ENCODE data around the gene COL4A2. TPM values are rescaled to one million over a fixed set of nuclear protein-coding genes. Genes with fewer than 3 reads are reported as not detected.

COL4A2 gene
- total RNA-seq, 2 experiments from 2014 or later: not detected

DNA sequence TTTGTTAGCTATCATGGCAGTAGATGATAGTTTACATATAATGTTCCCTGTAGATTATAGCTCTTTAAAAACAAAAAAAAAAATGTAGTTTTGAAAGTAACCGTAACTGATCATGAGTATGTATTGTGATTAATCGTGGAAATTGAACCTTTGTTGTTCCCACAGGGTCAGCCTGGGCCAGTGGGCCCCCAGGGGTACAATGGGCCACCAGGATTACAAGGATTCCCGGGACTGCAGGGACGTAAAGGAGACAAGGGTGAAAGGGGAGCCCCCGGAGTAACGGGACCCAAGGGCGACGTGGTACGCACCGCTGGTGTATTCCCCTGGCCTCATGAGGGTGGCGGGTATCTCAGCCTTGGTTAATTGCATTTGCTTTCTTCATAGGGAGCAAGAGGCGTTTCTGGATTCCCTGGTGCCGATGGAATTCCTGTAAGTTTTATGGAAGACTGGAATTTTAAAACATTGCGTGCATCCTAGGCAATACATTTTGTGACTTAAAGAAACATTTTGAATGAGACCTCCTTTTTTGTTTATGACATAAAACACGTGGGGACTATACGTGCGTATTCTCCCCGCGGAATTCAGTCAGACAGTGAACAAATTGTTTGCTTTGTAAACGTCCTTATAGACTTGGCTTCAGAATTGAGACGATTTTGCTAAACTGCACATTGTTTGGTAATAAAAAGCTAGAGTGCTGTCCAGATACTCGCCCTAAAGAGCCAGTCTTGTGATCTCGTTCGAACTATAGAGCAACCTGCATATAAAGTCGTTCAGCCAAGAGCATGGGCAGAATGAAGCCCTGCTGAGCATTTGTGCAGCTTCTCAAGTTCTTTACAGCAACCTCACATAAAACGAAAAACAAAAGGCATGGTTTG is 117.7 kb downstream of the COL4A2 start:
- POLR2A ChIA-PET: no interaction called here
- no peak for ATAC-seq
- Mint-ChIP-seq H3K27me3 (peaks cover 51% of the 10 kb centered on the region), H3K4me3 (no peak overlapping the region), H3K27ac (no peak overlapping the region), H3K9me3 (no peaks in the 10 kb centered on the region), H3K4me1 (ENCODE audit: low read depth) (peaks cover 16% of the 10 kb centered on the region), H3K36me3 (ENCODE audit: low read depth) (no peaks in the 10 kb centered on the region)
- TF ChIP-seq, protein P1, sequence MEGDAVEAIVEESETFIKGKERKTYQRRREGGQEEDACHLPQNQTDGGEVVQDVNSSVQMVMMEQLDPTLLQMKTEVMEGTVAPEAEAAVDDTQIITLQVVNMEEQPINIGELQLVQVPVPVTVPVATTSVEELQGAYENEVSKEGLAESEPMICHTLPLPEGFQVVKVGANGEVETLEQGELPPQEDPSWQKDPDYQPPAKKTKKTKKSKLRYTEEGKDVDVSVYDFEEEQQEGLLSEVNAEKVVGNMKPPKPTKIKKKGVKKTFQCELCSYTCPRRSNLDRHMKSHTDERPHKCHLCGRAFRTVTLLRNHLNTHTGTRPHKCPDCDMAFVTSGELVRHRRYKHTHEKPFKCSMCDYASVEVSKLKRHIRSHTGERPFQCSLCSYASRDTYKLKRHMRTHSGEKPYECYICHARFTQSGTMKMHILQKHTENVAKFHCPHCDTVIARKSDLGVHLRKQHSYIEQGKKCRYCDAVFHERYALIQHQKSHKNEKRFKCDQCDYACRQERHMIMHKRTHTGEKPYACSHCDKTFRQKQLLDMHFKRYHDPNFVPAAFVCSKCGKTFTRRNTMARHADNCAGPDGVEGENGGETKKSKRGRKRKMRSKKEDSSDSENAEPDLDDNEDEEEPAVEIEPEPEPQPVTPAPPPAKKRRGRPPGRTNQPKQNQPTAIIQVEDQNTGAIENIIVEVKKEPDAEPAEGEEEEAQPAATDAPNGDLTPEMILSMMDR (IDR thresholded peaks at IDR 0.05): no peak
- intact Hi-C loops (cut with micrococcal nuclease): no loop called here
- CTCF ChIA-PET: no interaction called here
- DNase-seq: no peak

DNA sequence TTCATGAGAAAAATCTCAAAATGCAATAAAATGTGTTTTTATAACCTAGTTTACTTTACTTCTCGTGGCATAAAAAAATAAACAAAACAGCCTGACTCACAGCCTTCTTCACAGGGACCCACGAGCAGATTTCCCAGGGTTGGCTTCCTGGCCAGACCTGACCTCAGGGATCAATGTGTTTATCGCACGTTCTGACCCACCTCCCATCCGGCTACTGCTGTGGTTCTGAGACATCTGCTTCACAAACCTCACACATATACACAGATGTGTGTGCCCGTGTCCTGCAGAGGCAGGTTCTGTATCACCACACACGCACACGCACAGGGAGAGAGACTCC is 118.3 kb downstream of the COL4A2 start:
- ChIA-PET CTCF (no interaction called here), POLR2A (no interaction called here)

DNA sequence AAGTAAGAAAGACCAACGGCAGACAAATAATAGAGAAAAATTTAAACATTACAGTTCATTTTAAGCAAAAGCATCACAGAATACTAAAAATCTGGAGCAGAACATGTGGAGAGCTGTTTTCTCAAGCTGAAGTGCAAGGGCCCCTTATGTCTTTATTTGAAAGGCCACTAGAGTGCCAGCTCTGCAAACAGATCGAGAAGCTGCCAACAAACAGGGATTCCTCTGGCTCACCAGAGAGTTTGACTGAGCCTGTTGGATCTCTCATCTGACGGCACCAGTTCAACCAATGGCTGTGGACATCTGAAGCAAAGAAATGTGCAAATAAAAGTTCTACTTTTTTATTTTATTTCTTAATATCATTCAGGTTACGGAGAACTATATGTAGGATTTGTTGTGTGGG is 119.7 kb downstream of the COL4A2 start:
- TF ChIP-seq, protein P1 (IDR thresholded peaks at IDR 0.05): no peak
- intact Hi-C loops (cut with micrococcal nuclease): no loop called here
- CTCF ChIA-PET: interaction anchor here (1.6 to 2.1 kb wide), 2 partner anchors 29 to 35 kb away, joined by 4 to 6 read pairs; no protein-coding TSS in a partner anchor
- Mint-ChIP-seq H3K27me3 (peaks cover 41% of the 10 kb centered on the region), H3K4me3 (no peak overlapping the region), H3K27ac (no peak overlapping the region), H3K4me1 (ENCODE audit: low read depth) (peaks cover 8% of the 10 kb centered on the region), H3K9me3 (no peaks in the 10 kb centered on the region), H3K36me3 (ENCODE audit: low read depth) (no peaks in the 10 kb centered on the region)
- DNase-seq (no peak), ATAC-seq (no peak)
- POLR2A ChIA-PET: no interaction called here

More for the DNA sequence above, 118.3 kb downstream of the COL4A2 start:
- intact Hi-C loops (cut with micrococcal nuclease): no loop called here
- TF ChIP-seq, protein P1 (IDR thresholded peaks at IDR 0.05): no peak
- DNase-seq: no peak
- no peaks in the 10 kb centered on the region for H3K36me3 Mint-ChIP-seq (ENCODE audit: low read depth)
- H3K27me3 Mint-ChIP-seq: peaks cover 47% of the 10 kb centered on the region
- no peak overlapping the region for H3K27ac Mint-ChIP-seq
- H3K9me3 Mint-ChIP-seq: no peaks in the 10 kb centered on the region
- peaks cover 16% of the 10 kb centered on the region for H3K4me1 Mint-ChIP-seq (ENCODE audit: low read depth)
- ATAC-seq: no peak
- no peak overlapping the region for H3K4me3 Mint-ChIP-seq

DNA sequence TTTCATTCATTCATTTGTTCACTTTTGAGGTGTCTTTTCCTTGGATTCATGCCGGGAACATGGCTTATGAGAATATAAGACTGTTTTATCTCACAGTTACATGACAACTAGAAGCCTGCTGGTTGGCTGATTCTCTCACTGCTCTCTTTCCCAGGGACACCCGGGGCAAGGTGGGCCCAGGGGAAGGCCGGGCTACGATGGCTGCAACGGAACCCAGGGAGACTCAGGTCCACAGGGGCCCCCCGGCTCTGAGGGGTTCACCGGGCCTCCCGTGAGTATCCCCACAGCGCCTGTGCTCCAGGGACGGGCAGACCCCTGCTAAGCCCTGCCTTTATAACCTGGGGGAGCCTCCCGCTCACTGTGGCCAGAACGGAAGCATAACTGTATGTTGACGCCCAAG is 121.2 kb downstream of the COL4A2 start:
- TF ChIP-seq, protein P1 (IDR thresholded peaks at IDR 0.05): no peak
- ATAC-seq (no peak), DNase-seq (no peak)
- no peak overlapping the region for H3K27ac Mint-ChIP-seq
- H3K9me3 Mint-ChIP-seq: no peaks in the 10 kb centered on the region
- H3K4me1 Mint-ChIP-seq (ENCODE audit: low read depth): no peaks in the 10 kb centered on the region
- H3K4me3 Mint-ChIP-seq: no peak overlapping the region
- peaks cover 41% of the 10 kb centered on the region for H3K27me3 Mint-ChIP-seq
- no peaks in the 10 kb centered on the region for H3K36me3 Mint-ChIP-seq (ENCODE audit: low read depth)
- ChIA-PET POLR2A (no interaction called here), CTCF (no interaction called here)
- intact Hi-C loops (cut with micrococcal nuclease): no loop called here
